Parathyroid adenoma (tissue), 2 donors: ENCODE data around the gene SORCS3.

Experiments
- H2AFZ ChIP-seq: fragments of 300-600 bp; sonication (generic); one replicate; pipeline ENCODE4 v1.7.0; 2017; ENCODE audit warnings: antibody characterized with exemption, mild to moderate bottlenecking
- H3K27ac ChIP-seq: fragments of 300-600 bp; sonication (generic); one replicate; pipeline ENCODE4 v1.7.0; 2017
- H3K27me3 ChIP-seq: fragments of 300-600 bp; sonication (generic); one replicate; pipeline ENCODE4 v1.7.0; 2017; ENCODE audit warnings: low read length; ENCODE audit not compliant: control insufficient read depth, insufficient read depth
- H3K36me3 ChIP-seq: fragments of 300-600 bp; sonication (generic); one replicate; pipeline ENCODE4 v1.7.0; 2017; ENCODE audit warnings: low read length; ENCODE audit not compliant: control insufficient read depth, insufficient read depth
- H3K4me1 ChIP-seq: fragments of 300-600 bp; sonication (generic); one replicate; pipeline ENCODE4 v1.7.0; 2017; ENCODE audit warnings: control low read depth
- H3K4me2 ChIP-seq: fragments of 300-600 bp; sonication (generic); one replicate; pipeline ENCODE4 v1.7.0; 2017; ENCODE audit warnings: low read length
- H3K4me3 ChIP-seq: fragments of 300-600 bp; sonication (generic); one replicate; pipeline ENCODE4 v1.7.0; 2017; ENCODE audit warnings: low read depth, low read length
- H3K79me2 ChIP-seq: fragments of 300-600 bp; sonication (generic); one replicate; pipeline ENCODE4 v1.7.0; 2017; ENCODE audit warnings: control low read depth
- H3K9ac ChIP-seq: fragments of 300-600 bp; sonication (generic); one replicate; pipeline ENCODE4 v1.7.0; 2017; ENCODE audit warnings: mild to moderate bottlenecking
- H3K9me3 ChIP-seq: fragments of 300-600 bp; sonication (generic); one replicate; pipeline ENCODE4 v1.7.0; 2017; ENCODE audit warnings: low read length; ENCODE audit not compliant: control insufficient read depth
- TF ChIP-seq, protein P1 (sequence below): fragments of 300-600 bp; sonication (generic); IDR thresholded peaks from one replicate; pipeline ENCODE4 v1.7.0; 2017; ENCODE audit warnings: antibody characterized with exemption, mild to moderate bottlenecking
- donor health status: primary hyperparathyroidism.

The SORCS3 gene

GRCh38 chr10:104638861-104639589 is 2.1 kb upstream of the SORCS3 start:
- no peak overlapping the region for H3K9ac ChIP-seq
- peak overlapping the region; percentile 65 for H3K4me2 ChIP-seq
- TF ChIP-seq, protein P1, sequence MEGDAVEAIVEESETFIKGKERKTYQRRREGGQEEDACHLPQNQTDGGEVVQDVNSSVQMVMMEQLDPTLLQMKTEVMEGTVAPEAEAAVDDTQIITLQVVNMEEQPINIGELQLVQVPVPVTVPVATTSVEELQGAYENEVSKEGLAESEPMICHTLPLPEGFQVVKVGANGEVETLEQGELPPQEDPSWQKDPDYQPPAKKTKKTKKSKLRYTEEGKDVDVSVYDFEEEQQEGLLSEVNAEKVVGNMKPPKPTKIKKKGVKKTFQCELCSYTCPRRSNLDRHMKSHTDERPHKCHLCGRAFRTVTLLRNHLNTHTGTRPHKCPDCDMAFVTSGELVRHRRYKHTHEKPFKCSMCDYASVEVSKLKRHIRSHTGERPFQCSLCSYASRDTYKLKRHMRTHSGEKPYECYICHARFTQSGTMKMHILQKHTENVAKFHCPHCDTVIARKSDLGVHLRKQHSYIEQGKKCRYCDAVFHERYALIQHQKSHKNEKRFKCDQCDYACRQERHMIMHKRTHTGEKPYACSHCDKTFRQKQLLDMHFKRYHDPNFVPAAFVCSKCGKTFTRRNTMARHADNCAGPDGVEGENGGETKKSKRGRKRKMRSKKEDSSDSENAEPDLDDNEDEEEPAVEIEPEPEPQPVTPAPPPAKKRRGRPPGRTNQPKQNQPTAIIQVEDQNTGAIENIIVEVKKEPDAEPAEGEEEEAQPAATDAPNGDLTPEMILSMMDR = peak; percentile 26
- peaks cover 3% of the 10 kb centered on the region for H3K27me3 ChIP-seq
- H3K79me2 ChIP-seq = no peaks in the 10 kb centered on the region
- H3K36me3 ChIP-seq = no peaks in the 10 kb centered on the region
- no peak overlapping the region for H3K27ac ChIP-seq
- H2AFZ ChIP-seq = peak overlapping the region; percentile 50
- no peaks in the 10 kb centered on the region for H3K9me3 ChIP-seq
- H3K4me3 ChIP-seq = peak overlapping the region; percentile 28
- H3K4me1 ChIP-seq = no peaks in the 10 kb centered on the region

- Histone ChIP-seq H3K9ac (no peak overlapping the region), H3K27me3 (peaks cover 7% of the 10 kb centered on the region), H3K4me3 (no peak overlapping the region), H3K27ac (no peak overlapping the region), H3K9me3 (no peaks in the 10 kb centered on the region), H3K4me2 (peak overlapping the region; percentile 41), H2AFZ (peak overlapping the region; percentile 50), H3K79me2 (no peaks in the 10 kb centered on the region), H3K36me3 (no peaks in the 10 kb centered on the region), H3K4me1 (no peaks in the 10 kb centered on the region)
- TF ChIP-seq, protein P1 = no peak
Measured at GRCh38 chr10:104639590-104640338, 1.3 kb upstream of the SORCS3 start.

DNA sequence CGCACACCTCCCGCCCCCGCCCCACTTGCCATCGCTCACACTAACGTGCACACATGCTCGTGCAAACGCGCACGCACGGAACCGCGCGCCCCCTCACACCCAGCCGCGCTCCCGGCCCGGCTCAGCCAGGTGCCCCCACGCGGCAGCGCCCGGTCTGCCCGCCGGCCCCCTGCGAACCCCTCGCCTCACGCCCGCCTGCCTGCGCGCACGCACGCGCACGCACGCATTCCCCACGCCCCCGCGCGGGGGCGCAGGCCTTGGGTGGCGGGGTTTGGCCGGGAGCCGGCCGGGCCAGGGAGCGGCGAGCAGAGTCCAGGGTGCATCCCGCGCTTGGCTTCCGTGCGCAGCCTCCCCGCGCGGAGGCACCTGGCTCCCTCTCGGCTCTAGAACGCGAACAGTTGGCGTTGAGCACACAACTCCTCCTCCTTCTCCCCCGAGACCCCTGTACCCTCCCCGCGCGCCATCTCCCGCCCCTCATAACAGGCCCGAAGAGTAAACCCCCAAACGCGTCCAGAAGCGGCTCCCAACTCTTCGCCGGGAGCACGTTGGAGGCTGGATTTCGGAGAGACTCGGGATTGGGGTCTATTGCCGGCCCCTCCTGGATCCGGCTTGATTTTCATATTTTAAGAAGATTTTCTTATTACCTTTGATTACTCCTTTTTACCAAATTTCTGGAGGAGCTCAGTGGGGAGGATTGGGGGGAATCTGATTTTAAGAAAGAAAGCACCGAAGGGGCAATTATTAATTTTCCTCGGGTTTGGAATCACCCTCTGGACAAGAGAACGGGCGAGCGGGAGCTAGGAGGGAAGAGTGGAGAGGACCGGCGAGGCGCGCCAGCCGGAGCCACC is 527 bp upstream of the SORCS3 start:
- H2AFZ ChIP-seq = no peak overlapping the region
- H3K27me3 ChIP-seq = peaks cover 7% of the 10 kb centered on the region
- no peaks in the 10 kb centered on the region for H3K36me3 ChIP-seq
- no peak overlapping the region for H3K27ac ChIP-seq
- peak overlapping the region; percentile 41 for H3K4me2 ChIP-seq
- H3K9me3 ChIP-seq = no peaks in the 10 kb centered on the region
- no peak overlapping the region for H3K4me3 ChIP-seq
- no peaks in the 10 kb centered on the region for H3K79me2 ChIP-seq
- H3K9ac ChIP-seq = no peak overlapping the region
- H3K4me1 ChIP-seq = no peaks in the 10 kb centered on the region
- TF ChIP-seq, protein P1 = no peak

GRCh38 chr10:104641937-104642657 is 1.0 kb downstream of the SORCS3 start:
- Histone ChIP-seq H3K27ac (no peak overlapping the region), H3K9ac (no peak overlapping the region), H3K79me2 (no peaks in the 10 kb centered on the region), H2AFZ (no peak overlapping the region), H3K4me2 (no peak overlapping the region), H3K4me3 (no peak overlapping the region), H3K27me3 (peaks cover 7% of the 10 kb centered on the region), H3K4me1 (no peaks in the 10 kb centered on the region), H3K9me3 (no peaks in the 10 kb centered on the region), H3K36me3 (no peaks in the 10 kb centered on the region)
- TF ChIP-seq, protein P1 = no peak
